GM18951 (cell line): ENCODE measurements around the gene WWTR1.

Experiments
- POLR2A ChIP-seq: IDR thresholded peaks from 4 replicates; pipeline ENCODE4 v1.6.1; 2011; ENCODE audit warnings: mild to moderate bottlenecking; ENCODE audit not compliant: insufficient read length, insufficient read depth; ENCODE audit errors: extremely low read depth
- in situ Hi-C: fragments of 300-500 bp; cut with MboI; formaldehyde crosslinking; loops from one replicate; pipeline ENCODE4 v1.12.0; 2022; ENCODE audit warnings: low sequenced_read_pairs, mixed read lengths, inconsistent platforms; ENCODE audit not compliant: unreplicated experiment

WWTR1 gene

DNA sequence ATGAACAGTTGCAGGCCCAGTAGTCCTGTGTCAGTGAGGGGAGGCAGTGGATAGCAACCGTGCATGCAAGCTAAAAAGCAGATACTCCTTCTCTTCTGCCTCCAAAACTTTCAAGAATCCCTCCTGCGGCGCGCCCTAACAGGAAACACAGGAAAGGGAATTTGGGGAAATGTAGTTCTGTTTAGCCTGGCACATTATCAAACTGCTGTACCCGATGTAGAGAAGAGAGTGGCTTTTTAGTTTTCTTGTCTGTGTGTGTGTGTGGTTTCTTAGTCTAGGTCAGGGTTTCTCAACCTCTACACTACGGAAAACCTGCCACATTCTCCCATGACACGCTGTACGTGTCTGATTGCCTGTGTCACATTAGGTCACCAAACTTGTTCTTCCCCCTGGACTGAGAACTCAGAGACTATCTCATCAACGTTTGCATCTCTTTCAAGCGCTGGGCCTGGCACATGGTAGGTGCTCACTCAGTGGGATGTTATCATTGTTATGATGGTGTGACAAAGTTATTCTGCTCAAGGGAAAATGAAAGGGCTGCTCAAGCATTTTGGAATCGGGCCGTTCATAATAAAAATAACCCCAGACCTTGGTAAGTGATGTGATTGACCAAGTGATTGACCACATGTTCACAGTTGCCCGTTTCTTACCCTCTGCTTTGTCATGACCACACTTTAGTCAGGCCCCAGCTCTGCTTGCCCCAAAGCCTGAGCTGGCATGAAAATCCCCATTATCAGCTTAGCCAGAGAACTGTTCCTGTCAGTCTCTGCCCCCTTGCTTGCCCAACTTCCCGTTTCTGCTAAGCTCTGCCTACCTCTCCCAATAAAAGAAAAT, 150.1 kb downstream of the WWTR1 start:
- no peak for TF ChIP-seq POLR2A
- in situ Hi-C loops, result loop anchor here (25.0 kb wide), 1 partner anchor 705 kb away; no protein-coding TSS in a partner anchor

DNA sequence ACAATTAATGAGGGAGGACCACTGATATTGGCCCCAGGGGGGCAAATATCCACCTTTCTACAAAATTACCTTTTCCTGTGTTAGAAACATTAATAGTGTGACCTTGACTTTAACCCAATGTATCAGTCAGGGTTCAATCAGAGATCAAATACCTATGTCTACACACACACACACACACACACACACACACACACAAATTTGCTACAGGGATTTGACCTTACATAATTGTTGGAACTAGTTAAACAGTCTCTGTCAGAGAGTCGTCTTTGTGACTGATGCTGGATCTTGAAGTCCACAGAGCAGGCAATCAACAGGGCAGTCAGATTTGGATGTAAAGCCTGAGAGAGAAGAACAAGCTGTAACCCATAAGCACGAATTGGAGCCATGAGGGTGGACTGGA, 150.9 kb downstream of the WWTR1 start:
- in situ Hi-C loops, result loop anchor here (25.0 kb wide), 1 partner anchor 705 kb away; no protein-coding TSS in a partner anchor
- no peak for TF ChIP-seq POLR2A

DNA sequence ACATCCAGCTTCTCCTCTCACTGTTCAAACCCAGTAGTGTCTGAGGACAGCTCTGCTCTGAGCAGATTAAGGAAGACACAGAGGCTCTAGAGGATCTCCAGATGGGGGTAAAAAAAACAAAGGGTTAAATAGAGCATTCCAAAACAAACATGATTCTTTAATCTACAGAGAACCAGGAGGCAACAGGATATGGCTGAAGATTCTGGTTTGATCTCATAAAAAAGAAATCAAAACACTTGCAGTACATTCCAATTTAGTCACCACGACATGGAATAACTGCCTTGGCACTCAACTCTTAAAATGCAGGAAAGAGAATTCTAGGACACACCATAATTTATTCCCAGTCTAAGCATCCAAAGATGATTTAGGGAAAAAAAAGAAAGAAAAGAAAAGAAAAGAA, 151.3 kb downstream of the WWTR1 start:
- in situ Hi-C loops, result loop anchor here (25.0 kb wide), 1 partner anchor 706 kb away; no protein-coding TSS in a partner anchor
- TF ChIP-seq POLR2A, result no peak

GRCh38 chr3:149502438-149502837, 155.4 kb downstream of the WWTR1 start:
- no peak for TF ChIP-seq POLR2A
- in situ Hi-C loops, result loop anchor here (25.0 kb wide), 1 partner anchor 710 kb away; no protein-coding TSS in a partner anchor

- TF ChIP-seq POLR2A, result no peak
- in situ Hi-C loops, result loop anchor here (25.0 kb wide), 1 partner anchor 711 kb away; no protein-coding TSS in a partner anchor
These were observed 156.3 kb downstream of the WWTR1 start for GRCh38 chr3:149501524-149501923.

GRCh38 chr3:149497966-149498670, 159.7 kb downstream of the WWTR1 start:
- TF ChIP-seq POLR2A, result no peak
- in situ Hi-C loops, result loop anchor here (25.0 kb wide), 1 partner anchor 536 kb away; no protein-coding TSS in a partner anchor

DNA sequence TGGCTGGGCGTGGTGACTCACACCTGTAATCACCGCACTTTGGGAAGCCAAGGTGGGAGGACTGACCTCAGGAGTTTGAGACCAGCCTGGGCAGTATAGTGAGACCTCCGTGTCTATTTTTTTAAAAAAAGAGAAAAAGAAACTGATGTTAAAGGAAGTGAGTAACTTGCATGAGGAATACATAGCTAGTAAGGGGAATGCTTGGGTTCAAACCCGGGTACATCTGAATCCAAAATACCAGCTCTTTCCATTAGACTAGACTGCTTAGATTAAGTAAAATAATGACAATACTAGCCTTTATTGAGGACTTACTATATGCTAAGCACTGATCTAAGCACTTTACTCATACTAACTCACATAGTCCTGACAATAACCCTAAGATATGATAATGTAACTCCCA, 160.9 kb downstream of the WWTR1 start:
- TF ChIP-seq POLR2A, result no peak
- in situ Hi-C loops, result loop anchor here (25.0 kb wide), 1 partner anchor 535 kb away; no protein-coding TSS in a partner anchor

DNA sequence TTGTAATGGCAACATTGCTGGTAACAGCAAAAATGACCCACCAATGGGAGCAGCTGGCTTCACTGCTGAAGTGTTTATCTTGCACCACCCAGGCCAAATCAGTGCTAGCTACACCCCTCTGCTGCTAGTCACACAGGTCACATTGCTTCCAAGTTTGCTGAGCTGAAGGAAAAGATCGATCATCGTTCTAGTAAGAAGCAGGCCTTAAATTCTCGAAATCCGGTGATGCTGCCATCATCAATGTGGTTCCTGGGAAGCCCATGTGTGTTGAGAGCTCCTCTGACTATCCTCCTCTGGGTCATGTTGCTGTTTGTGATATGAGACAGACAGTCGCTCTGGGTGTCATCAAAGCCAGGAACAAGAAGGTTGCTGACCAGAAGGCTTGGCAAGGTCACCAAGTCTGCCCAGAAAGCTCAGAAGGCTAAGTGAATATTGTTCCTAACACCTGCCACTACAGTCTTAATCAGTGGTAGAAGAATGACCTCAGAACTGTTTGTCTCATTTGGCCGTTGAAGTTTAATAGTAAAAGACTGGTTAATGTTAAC, 162.2 kb downstream of the WWTR1 start:
- in situ Hi-C loops, result loop anchor here (25.0 kb wide), 1 partner anchor 533 kb away; no protein-coding TSS in a partner anchor
- no peak for TF ChIP-seq POLR2A

DNA sequence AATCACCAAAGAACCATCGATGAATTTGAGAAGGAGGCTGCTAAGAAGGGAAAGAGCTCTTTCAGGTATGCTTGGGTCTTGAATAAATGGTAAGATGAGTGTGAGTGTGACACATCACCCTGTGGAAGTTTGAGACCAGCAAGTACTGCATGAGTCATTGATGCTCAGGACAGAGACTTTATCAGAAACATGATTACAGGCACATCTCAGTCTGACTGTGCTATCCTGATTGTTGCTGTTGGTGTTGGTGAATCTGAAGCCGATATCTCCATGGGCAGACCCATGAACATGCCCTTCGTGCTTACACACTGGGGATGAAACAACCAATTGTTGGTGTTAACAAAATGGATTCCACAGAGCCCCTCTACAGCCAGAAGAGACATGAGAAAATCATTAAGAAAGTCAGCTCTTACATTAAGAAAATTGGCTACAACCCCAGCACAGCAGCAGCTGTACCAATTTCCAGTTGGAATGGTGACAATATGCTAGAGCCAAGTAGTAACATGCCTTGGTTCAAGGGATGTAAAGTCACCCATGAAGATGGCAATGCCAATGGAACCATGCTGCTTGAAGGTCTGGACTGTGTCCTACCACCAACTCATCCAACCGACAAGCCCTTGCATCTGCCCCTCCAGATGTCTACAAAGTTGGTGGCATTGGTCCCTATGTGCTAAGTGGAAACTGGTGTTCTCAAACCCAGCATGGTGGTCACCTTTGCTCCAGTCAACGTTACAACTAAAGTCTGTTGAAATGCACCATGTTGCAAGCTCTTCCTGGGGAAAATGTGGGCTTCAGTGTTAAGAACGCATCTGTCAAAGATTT, 162.9 kb downstream of the WWTR1 start:
- TF ChIP-seq POLR2A, result no peak
- in situ Hi-C loops, result loop anchor here (25.0 kb wide), 1 partner anchor 533 kb away; no protein-coding TSS in a partner anchor

GRCh38 chr3:149494022-149494758, 163.6 kb downstream of the WWTR1 start:
- in situ Hi-C loops, result loop anchor here (25.0 kb wide), 1 partner anchor 532 kb away; no protein-coding TSS in a partner anchor
- TF ChIP-seq POLR2A, result no peak

DNA sequence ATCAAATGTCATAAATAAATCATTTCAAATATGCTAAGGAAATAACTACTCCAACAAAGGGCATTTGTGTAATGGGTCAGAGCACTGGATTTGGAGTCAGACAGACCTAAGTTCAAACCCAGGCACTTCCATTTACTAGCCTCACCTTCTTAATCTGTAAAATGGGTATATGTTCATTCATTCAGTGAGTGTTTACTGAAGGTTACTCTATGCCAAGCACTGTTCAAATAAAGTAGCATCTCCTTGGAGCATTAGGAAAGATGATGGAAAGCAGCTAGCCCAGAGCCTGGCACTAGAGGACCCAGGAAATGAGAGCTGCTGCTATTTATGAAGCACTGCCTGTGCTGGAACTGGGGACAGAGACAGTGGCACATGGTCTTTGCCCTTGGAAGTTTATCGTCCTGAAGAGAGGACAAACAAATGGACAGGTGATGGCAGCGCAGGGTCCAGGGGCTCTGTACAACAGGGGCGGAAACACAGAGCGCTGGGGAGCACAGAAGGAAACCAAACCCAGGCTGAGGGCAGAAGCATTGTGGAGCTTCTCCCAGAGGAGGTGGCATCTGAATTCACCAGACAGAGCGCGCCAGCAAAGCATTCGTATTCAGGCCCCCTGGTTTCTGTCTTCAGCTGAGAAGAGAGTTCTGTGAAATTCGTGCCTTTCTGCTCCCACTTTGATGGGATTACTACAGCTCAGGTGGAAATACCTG, 164.4 kb downstream of the WWTR1 start:
- in situ Hi-C loops, result loop anchor here (25.0 kb wide), 1 partner anchor 531 kb away; no protein-coding TSS in a partner anchor
- TF ChIP-seq POLR2A, result no peak
